ENCODE data around the gene LDHAL6A. TPM values are rescaled to one million over a fixed set of nuclear protein-coding genes. Genes with fewer than 3 reads are reported as not detected.

LDHAL6A gene
- total and polyA plus RNA-seq, 4 donors, result 0.28 TPM; not detected in 3

GRCh38 chr11:18490736-18491485 lies 35.3 kb downstream of the LDHAL6A start:
- Histone ChIP-seq H3K9ac (ENCODE audit: low read depth in 1 of 2, low read length in 2 of 2) (no peak overlapping the region), H3K27me3 (ENCODE audit: control insufficient read depth in 4 of 4, insufficient read depth in 4 of 4, low read length in 3 of 4) (no peaks in the 10 kb centered on the region), H3K4me3 (ENCODE audit: low read depth in 1 of 3, low read length in 3 of 3) (no peak overlapping the region), H3K9me3 (ENCODE audit: control insufficient read depth in 4 of 4, low read length in 3 of 4) (no peaks in the 10 kb centered on the region), H3K36me3 (ENCODE audit: control insufficient read depth in 4 of 4, insufficient read depth in 3 of 4, low read depth in 1 of 4, low read length in 3 of 4) (peaks cover 0 to 46% (median 21%) of the 10 kb centered on the region in 4 donors), H3K4me1 (ENCODE audit: control insufficient read depth in 4 of 4, insufficient read depth in 4 of 4, low read length in 3 of 4) (no peaks in the 10 kb centered on the region), H3K27ac (ENCODE audit: low read depth in 1 of 2, low read length in 2 of 2) (no peak overlapping the region)
- TF ChIP-seq SP1 (IDR thresholded peaks at IDR 0.05) (no peak), RXRA (IDR thresholded peaks at IDR 0.05) (no peak)
- WGBS, result 96% methylated on average over 15 of the region's 15 CpGs
- DNase-seq (ENCODE audit: low spot score), result no peak

GRCh38 chr11:18491924-18492323 lies 36.3 kb downstream of the LDHAL6A start:
- H3K4me1 ChIP-seq (ENCODE audit: control insufficient read depth in 4 of 4, insufficient read depth in 4 of 4, low read length in 3 of 4), result no peaks in the 10 kb centered on the region
- no peaks in the 10 kb centered on the region for H3K27me3 ChIP-seq (ENCODE audit: control insufficient read depth in 4 of 4, insufficient read depth in 4 of 4, low read length in 3 of 4)
- no peaks in the 10 kb centered on the region for H3K9me3 ChIP-seq (ENCODE audit: control insufficient read depth in 4 of 4, low read length in 3 of 4)
- 97% methylated on average over 2 of the region's 2 CpGs for WGBS
- no peak for DNase-seq (ENCODE audit: low spot score)
- H3K4me3 ChIP-seq (ENCODE audit: low read depth in 1 of 3, low read length in 3 of 3), result no peak overlapping the region
- no peak overlapping the region for H3K9ac ChIP-seq (ENCODE audit: low read depth in 1 of 2, low read length in 2 of 2)
- TF ChIP-seq NR2F2 (IDR thresholded peaks at IDR 0.05), result no peak
- no peak for TF ChIP-seq RXRA (IDR thresholded peaks at IDR 0.05)
- TF ChIP-seq EGR1 (IDR thresholded peaks at IDR 0.05; ENCODE audit: low read depth in 2 of 2), result no peak
- TF ChIP-seq FOXA1 (IDR thresholded peaks at IDR 0.05), result no peak
- no peak for TF ChIP-seq YY1 (IDR thresholded peaks at IDR 0.05)
- no peak for TF ChIP-seq FOXA2 (IDR thresholded peaks at IDR 0.05)
- no peak for TF ChIP-seq GABPA (IDR thresholded peaks at IDR 0.05 in 1 of 2, conservative IDR thresholded peaks at IDR 0.05 in 1 of 2)
- peaks cover 0 to 43% (median 19%) of the 10 kb centered on the region in 4 donors for H3K36me3 ChIP-seq (ENCODE audit: control insufficient read depth in 4 of 4, insufficient read depth in 3 of 4, low read depth in 1 of 4, low read length in 3 of 4)
- no peak overlapping the region for H3K27ac ChIP-seq (ENCODE audit: low read depth in 1 of 2, low read length in 2 of 2)

DNA sequence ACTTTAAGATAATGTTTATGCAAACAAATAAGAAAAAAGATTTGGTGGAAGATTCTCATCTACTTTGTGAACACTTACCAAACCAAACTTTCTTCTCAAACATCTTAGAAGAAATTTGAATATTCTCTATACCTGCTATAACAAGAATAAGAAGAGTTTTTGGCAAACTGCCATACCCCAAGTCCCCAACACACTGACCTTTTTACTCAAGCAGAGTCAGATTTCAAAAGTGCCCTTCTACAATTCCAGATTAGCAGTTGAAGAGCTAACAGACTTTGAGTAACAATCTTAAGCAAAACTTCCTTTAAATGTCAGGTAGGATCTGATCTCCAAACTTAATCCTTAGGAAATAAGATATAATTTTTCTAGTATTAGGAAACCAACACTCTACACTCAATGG lies 37.2 kb downstream of the LDHAL6A start:
- no peak overlapping the region for H3K9ac ChIP-seq (ENCODE audit: low read depth in 1 of 2, low read length in 2 of 2)
- TF ChIP-seq EGR1 (IDR thresholded peaks at IDR 0.05; ENCODE audit: low read depth in 2 of 2), result no peak
- no peak for TF ChIP-seq YY1 (IDR thresholded peaks at IDR 0.05)
- TF ChIP-seq, protein P1, sequence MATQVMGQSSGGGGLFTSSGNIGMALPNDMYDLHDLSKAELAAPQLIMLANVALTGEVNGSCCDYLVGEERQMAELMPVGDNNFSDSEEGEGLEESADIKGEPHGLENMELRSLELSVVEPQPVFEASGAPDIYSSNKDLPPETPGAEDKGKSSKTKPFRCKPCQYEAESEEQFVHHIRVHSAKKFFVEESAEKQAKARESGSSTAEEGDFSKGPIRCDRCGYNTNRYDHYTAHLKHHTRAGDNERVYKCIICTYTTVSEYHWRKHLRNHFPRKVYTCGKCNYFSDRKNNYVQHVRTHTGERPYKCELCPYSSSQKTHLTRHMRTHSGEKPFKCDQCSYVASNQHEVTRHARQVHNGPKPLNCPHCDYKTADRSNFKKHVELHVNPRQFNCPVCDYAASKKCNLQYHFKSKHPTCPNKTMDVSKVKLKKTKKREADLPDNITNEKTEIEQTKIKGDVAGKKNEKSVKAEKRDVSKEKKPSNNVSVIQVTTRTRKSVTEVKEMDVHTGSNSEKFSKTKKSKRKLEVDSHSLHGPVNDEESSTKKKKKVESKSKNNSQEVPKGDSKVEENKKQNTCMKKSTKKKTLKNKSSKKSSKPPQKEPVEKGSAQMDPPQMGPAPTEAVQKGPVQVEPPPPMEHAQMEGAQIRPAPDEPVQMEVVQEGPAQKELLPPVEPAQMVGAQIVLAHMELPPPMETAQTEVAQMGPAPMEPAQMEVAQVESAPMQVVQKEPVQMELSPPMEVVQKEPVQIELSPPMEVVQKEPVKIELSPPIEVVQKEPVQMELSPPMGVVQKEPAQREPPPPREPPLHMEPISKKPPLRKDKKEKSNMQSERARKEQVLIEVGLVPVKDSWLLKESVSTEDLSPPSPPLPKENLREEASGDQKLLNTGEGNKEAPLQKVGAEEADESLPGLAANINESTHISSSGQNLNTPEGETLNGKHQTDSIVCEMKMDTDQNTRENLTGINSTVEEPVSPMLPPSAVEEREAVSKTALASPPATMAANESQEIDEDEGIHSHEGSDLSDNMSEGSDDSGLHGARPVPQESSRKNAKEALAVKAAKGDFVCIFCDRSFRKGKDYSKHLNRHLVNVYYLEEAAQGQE (IDR thresholded peaks at IDR 0.05), result no peak
- TF ChIP-seq HNF4G (IDR thresholded peaks at IDR 0.05), result no peak
- TF ChIP-seq RXRA (IDR thresholded peaks at IDR 0.05), result no peak
- no peak for TF ChIP-seq TAF1 (conservative IDR thresholded peaks at IDR 0.05)
- TF ChIP-seq NR2F2 (IDR thresholded peaks at IDR 0.05), result no peak
- TF ChIP-seq, protein P2, sequence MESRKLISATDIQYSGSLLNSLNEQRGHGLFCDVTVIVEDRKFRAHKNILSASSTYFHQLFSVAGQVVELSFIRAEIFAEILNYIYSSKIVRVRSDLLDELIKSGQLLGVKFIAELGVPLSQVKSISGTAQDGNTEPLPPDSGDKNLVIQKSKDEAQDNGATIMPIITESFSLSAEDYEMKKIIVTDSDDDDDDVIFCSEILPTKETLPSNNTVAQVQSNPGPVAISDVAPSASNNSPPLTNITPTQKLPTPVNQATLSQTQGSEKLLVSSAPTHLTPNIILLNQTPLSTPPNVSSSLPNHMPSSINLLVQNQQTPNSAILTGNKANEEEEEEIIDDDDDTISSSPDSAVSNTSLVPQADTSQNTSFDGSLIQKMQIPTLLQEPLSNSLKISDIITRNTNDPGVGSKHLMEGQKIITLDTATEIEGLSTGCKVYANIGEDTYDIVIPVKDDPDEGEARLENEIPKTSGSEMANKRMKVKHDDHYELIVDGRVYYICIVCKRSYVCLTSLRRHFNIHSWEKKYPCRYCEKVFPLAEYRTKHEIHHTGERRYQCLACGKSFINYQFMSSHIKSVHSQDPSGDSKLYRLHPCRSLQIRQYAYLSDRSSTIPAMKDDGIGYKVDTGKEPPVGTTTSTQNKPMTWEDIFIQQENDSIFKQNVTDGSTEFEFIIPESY (IDR thresholded peaks at IDR 0.05), result no peak
- no peak for TF ChIP-seq JUND (IDR thresholded peaks at IDR 0.05)
- no peak for TF ChIP-seq SP1 (IDR thresholded peaks at IDR 0.05)
- no peaks in the 10 kb centered on the region for H3K27me3 ChIP-seq (ENCODE audit: control insufficient read depth in 4 of 4, insufficient read depth in 4 of 4, low read length in 3 of 4)
- no peaks in the 10 kb centered on the region for H3K4me1 ChIP-seq (ENCODE audit: control insufficient read depth in 4 of 4, insufficient read depth in 4 of 4, low read length in 3 of 4)
- H3K9me3 ChIP-seq (ENCODE audit: control insufficient read depth in 4 of 4, low read length in 3 of 4), result no peaks in the 10 kb centered on the region
- no peak for DNase-seq (ENCODE audit: low spot score)
- peaks cover 0 to 38% (median 21%) of the 10 kb centered on the region in 4 donors for H3K36me3 ChIP-seq (ENCODE audit: control insufficient read depth in 4 of 4, insufficient read depth in 3 of 4, low read depth in 1 of 4, low read length in 3 of 4)
- no peak overlapping the region for H3K4me3 ChIP-seq (ENCODE audit: low read depth in 1 of 3, low read length in 3 of 3)
- no peak overlapping the region for H3K27ac ChIP-seq (ENCODE audit: low read depth in 1 of 2, low read length in 2 of 2)

Measured in liver (tissue), 9 donors.